CD4-positive, alpha-beta T cell (primary cell): ENCODE measurements around the gene VGLL3. TPM values are rescaled to one million over a fixed set of nuclear protein-coding genes. Genes with fewer than 3 reads are reported as not detected.

Experiments
- ATAC-seq: fragments of 200-7000 bp; cut with Tn5 transposase; one replicate; pipeline ENCODE4 v1.10.0; 2022; ENCODE audit warnings: mild to moderate bottlenecking; ENCODE audit not compliant: poor library complexity
- CTCF ChIA-PET: fragments of 350-600 bp; sonication (Branson Sonifier 250); formaldehyde crosslinking; loops from one replicate; lab custom pipeline; 2021; ENCODE audit warnings: antibody characterized with exemption, inconsistent platforms; lab: Charles Lee
- POLR2A ChIA-PET: fragments of 350-600 bp; sonication (Branson Sonifier 250); formaldehyde crosslinking; loops from one replicate; lab custom pipeline; 2021; ENCODE audit warnings: antibody characterized with exemption, inconsistent platforms; lab: Charles Lee
- DNase-seq, 14 experiments: peaks; one replicate each; pipeline ENCODE4 v3.0.0-alpha.2; 2013 to 2020; ENCODE audit warnings: mixed read lengths in 2 of 14
- H3K27ac ChIP-seq, 2 donors: one replicate each; pipeline versions ENCODE4 v1.5.1 to v1.7.0; 2013; ENCODE audit warnings: low read length in 2 of 2, low read depth in 1 of 2, mild to moderate bottlenecking in 1 of 2
- H3K27me3 ChIP-seq, 2 experiments: 1 replicate in 1 of 2; 2 replicates in 1 of 2; pipeline versions ENCODE4 v1.6.1 to v1.7.0; 2013; ENCODE audit warnings: low read length in 2 of 2, control low read depth in 1 of 2, mild to moderate bottlenecking in 1 of 2, moderate library complexity in 1 of 2; ENCODE audit not compliant: insufficient read depth in 2 of 2, control insufficient read depth in 1 of 2
- H3K36me3 ChIP-seq: one replicate; pipeline ENCODE4 v1.6.1; 2013; ENCODE audit warnings: low read length, control low read depth; ENCODE audit not compliant: insufficient read depth
- H3K4me1 ChIP-seq: one replicate; pipeline ENCODE4 v1.6.1; 2013; ENCODE audit warnings: low read length, control low read depth; ENCODE audit not compliant: insufficient read depth
- H3K4me3 ChIP-seq: one replicate; pipeline ENCODE4 v1.5.1; 2013; ENCODE audit warnings: mild to moderate bottlenecking, low read length, moderate library complexity
- H3K9me3 ChIP-seq, 2 experiments: 1 replicate in 1 of 2; 2 replicates in 1 of 2; pipeline versions ENCODE4 v1.6.1 to v1.7.0; 2013; ENCODE audit warnings: low read length in 2 of 2, mild to moderate bottlenecking in 2 of 2, control low read depth in 1 of 2, moderate library complexity in 1 of 2; ENCODE audit not compliant: control insufficient read depth in 1 of 2, insufficient read depth in 1 of 2
- H3K27ac Mint-ChIP-seq: one replicate; pipeline ENCODE4 v1.8.0; 2020; ENCODE audit warnings: mixed read lengths
- H3K27me3 Mint-ChIP-seq: one replicate; pipeline ENCODE4 v1.8.0; 2021; ENCODE audit warnings: mixed read lengths
- H3K36me3 Mint-ChIP-seq: one replicate; pipeline ENCODE4 v1.8.0; 2021; ENCODE audit warnings: low read depth, mixed read lengths
- H3K4me1 Mint-ChIP-seq: one replicate; pipeline ENCODE4 v1.8.0; 2021; ENCODE audit warnings: low read depth, mixed read lengths
- H3K4me3 Mint-ChIP-seq: one replicate; pipeline ENCODE4 v1.8.0; 2020; ENCODE audit warnings: mild to moderate bottlenecking, mixed read lengths
- H3K9me3 Mint-ChIP-seq: one replicate; pipeline ENCODE4 v1.8.0; 2020; ENCODE audit warnings: mixed read lengths
- CTCF ChIP-seq: fragments of 200-600 bp; IDR thresholded peaks from one replicate; pipeline ENCODE4 v1.8.0; 2022; ENCODE audit warnings: antibody characterized with exemption, mild to moderate bottlenecking
- intact Hi-C, 2 experiments: fragments of 100-400 bp; cut with DNase I in 1 of 2; cut with micrococcal nuclease in 1 of 2; formaldehyde crosslinking; loops; one replicate each; pipeline versions ENCODE4 v1.15.1 to v1.9.0; 2023 to 2025; cut with DNase I, micrococcal nuclease
- total RNA-seq, 174 experiments: library from RNA in 2 of 174; stranded (reverse) in 2 of 174; gene quantifications; one replicate each; pipeline ENCODE4 v1.2.3 and lab custom pipeline; 2021 to 2026

VGLL3 gene
- total RNA-seq, 2 experiments from 2014 or later: not detected

GRCh38 chr3:86938416-86939105 lies 52.4 kb downstream of the VGLL3 start:
- no peaks in the 10 kb centered on the region for H3K36me3 Mint-ChIP-seq
- H3K4me3 Mint-ChIP-seq: no peak overlapping the region
- ATAC-seq (no peak), DNase-seq (no peak)
- H3K4me3 ChIP-seq: no peak overlapping the region
- intact Hi-C loops: no loop called here
- H3K4me1 Mint-ChIP-seq: no peaks in the 10 kb centered on the region
- CTCF ChIA-PET: no interaction called here
- no peaks in the 10 kb centered on the region for H3K36me3 ChIP-seq
- no peaks in the 10 kb centered on the region for H3K9me3 Mint-ChIP-seq
- H3K27ac ChIP-seq: no peak overlapping the region
- no peak for TF ChIP-seq CTCF
- peaks cover 0 to 3% of the 10 kb centered on the region in 2 experiments for H3K9me3 ChIP-seq
- H3K4me1 ChIP-seq: no peaks in the 10 kb centered on the region
- POLR2A ChIA-PET: no interaction called here
- H3K27me3 ChIP-seq: no peaks in the 10 kb centered on the region
- no peak overlapping the region for H3K27ac Mint-ChIP-seq
- H3K27me3 Mint-ChIP-seq: no peaks in the 10 kb centered on the region

DNA sequence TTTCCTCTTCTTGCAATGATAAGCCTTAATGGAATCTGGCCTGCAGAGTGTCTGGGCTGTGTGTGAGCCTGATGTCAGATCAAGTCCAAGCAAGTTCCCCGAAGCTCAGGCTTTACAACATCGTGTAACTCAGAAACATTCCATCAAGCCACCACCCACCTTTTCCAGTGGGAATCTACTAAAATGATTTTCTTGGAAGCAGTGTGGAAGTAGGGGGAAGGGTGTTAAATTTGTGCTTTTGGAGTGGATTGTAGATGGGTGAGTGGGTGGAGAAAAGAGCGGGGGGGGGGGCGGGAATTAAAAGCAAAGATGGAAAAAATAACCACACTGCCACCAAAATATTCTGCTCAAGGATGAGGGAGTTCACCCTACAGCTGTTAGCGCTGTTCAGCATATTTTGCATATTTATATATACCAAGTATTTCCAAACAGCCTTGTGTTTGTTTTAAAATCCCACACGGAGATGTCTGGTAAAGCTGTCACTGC lies 53.6 kb downstream of the VGLL3 start:
- Histone ChIP-seq H3K27me3 (no peaks in the 10 kb centered on the region), H3K4me1 (no peaks in the 10 kb centered on the region), H3K9me3 (peaks cover 0 to 3% of the 10 kb centered on the region in 2 experiments), H3K27ac (no peak overlapping the region), H3K36me3 (no peaks in the 10 kb centered on the region), H3K4me3 (no peak overlapping the region)
- no peaks in the 10 kb centered on the region for H3K27me3 Mint-ChIP-seq
- no peaks in the 10 kb centered on the region for H3K9me3 Mint-ChIP-seq
- H3K27ac Mint-ChIP-seq: no peak overlapping the region
- ChIA-PET CTCF (no interaction called here), POLR2A (no interaction called here)
- no peaks in the 10 kb centered on the region for H3K36me3 Mint-ChIP-seq
- H3K4me1 Mint-ChIP-seq: no peaks in the 10 kb centered on the region
- intact Hi-C loops: no loop called here
- ATAC-seq: no peak
- H3K4me3 Mint-ChIP-seq: no peak overlapping the region
- TF ChIP-seq CTCF: no peak
- DNase-seq: no peak

- Histone ChIP-seq H3K36me3 (no peaks in the 10 kb centered on the region), H3K4me1 (no peaks in the 10 kb centered on the region), H3K4me3 (no peak overlapping the region), H3K9me3 (peaks cover 0 to 3% of the 10 kb centered on the region in 2 experiments), H3K27me3 (no peaks in the 10 kb centered on the region), H3K27ac (no peak overlapping the region)
- Mint-ChIP-seq H3K36me3 (no peaks in the 10 kb centered on the region), H3K9me3 (peaks cover 2% of the 10 kb centered on the region), H3K27me3 (no peaks in the 10 kb centered on the region), H3K4me3 (no peak overlapping the region), H3K27ac (no peak overlapping the region), H3K4me1 (no peaks in the 10 kb centered on the region)
- ATAC-seq: no peak
- intact Hi-C loops: no loop called here
- no peak for TF ChIP-seq CTCF
- no peak for DNase-seq
- ChIA-PET POLR2A (no interaction called here), CTCF (no interaction called here)
Measured at GRCh38 chr3:86934851-86935250, 56.1 kb downstream of the VGLL3 start.
